Measurements from ENCODE around the gene ADAM12. TPM values are rescaled to one million over a fixed set of nuclear protein-coding genes. Genes with fewer than 3 reads are reported as not detected.

ADAM12 gene
- total and polyA plus RNA-seq, 7 donors, result under 0.01 to 0.82 (median 0.46) TPM; not detected in 1

- no peaks in the 10 kb centered on the region for H3K4me1 ChIP-seq
- no peak overlapping the region for H3K27ac ChIP-seq
- H3K9me3 ChIP-seq, result no peaks in the 10 kb centered on the region
- H3K4me3 ChIP-seq, result no peak overlapping the region
- peaks cover 0 to 5% (median 0%) of the 10 kb centered on the region in 3 donors for H3K27me3 ChIP-seq
- 66 to 92% methylated on average over 4 of the region's 4 CpGs for WGBS, 2 donors
- intact Hi-C loops (cut with DNase I), result no loop called here
- TF ChIP-seq EP300 (IDR thresholded peaks at IDR 0.05), result no peak
- TF ChIP-seq CTCF (IDR thresholded peaks at IDR 0.05), result no peak
- TF ChIP-seq POLR2AphosphoS5 (IDR thresholded peaks at IDR 0.05), result no peak
- TF ChIP-seq POLR2A (IDR thresholded peaks at IDR 0.05), result no peak
- DNase-seq, result no peak
- H3K36me3 ChIP-seq, result no peaks in the 10 kb centered on the region
Observed at GRCh38 chr10:126400641-126401040, 12.4 kb upstream of the ADAM12 start.

GRCh38 chr10:126398924-126399323 lies 10.6 kb upstream of the ADAM12 start:
- TF ChIP-seq CTCF (IDR thresholded peaks at IDR 0.05), result no peak
- TF ChIP-seq EP300 (IDR thresholded peaks at IDR 0.05), result no peak
- no peak for TF ChIP-seq POLR2AphosphoS5 (IDR thresholded peaks at IDR 0.05)
- no peak for TF ChIP-seq POLR2A (IDR thresholded peaks at IDR 0.05)
- WGBS, 2 donors, result 33 to 52% methylated on average over 4 of the region's 4 CpGs
- no peaks in the 10 kb centered on the region for H3K4me1 ChIP-seq
- peaks cover 0 to 5% (median 0%) of the 10 kb centered on the region in 3 donors for H3K27me3 ChIP-seq
- intact Hi-C loops (cut with DNase I), result no loop called here
- no peaks in the 10 kb centered on the region for H3K36me3 ChIP-seq
- no peak overlapping the region for H3K27ac ChIP-seq
- no peaks in the 10 kb centered on the region for H3K9me3 ChIP-seq
- no peak for DNase-seq
- H3K4me3 ChIP-seq, result no peak overlapping the region

GRCh38 chr10:126398383-126398743 lies 10.1 kb upstream of the ADAM12 start:
- Histone ChIP-seq H3K27ac (no peak overlapping the region), H3K4me3 (no peak overlapping the region), H3K27me3 (peaks cover 0 to 5% (median 0%) of the 10 kb centered on the region in 3 donors), H3K36me3 (no peaks in the 10 kb centered on the region), H3K9me3 (no peaks in the 10 kb centered on the region), H3K4me1 (no peaks in the 10 kb centered on the region)
- 27 to 68% methylated on average over 3 of the region's 3 CpGs for WGBS, 2 donors
- no peak for TF ChIP-seq CTCF (IDR thresholded peaks at IDR 0.05)
- TF ChIP-seq POLR2A (IDR thresholded peaks at IDR 0.05), result no peak
- no peak for TF ChIP-seq EP300 (IDR thresholded peaks at IDR 0.05)
- no peak for TF ChIP-seq POLR2AphosphoS5 (IDR thresholded peaks at IDR 0.05)
- intact Hi-C loops (cut with DNase I), result no loop called here
- DNase-seq, result no peak

- Histone ChIP-seq H3K27me3 (peaks cover 0 to 5% (median 0%) of the 10 kb centered on the region in 3 donors), H3K4me3 (no peak overlapping the region), H3K27ac (no peak overlapping the region), H3K36me3 (no peaks in the 10 kb centered on the region), H3K4me1 (no peaks in the 10 kb centered on the region), H3K9me3 (no peaks in the 10 kb centered on the region)
- 82 to 88% methylated on average over 4 of the region's 4 CpGs for WGBS, 2 donors
- DNase-seq, result no peak
- TF ChIP-seq CTCF (IDR thresholded peaks at IDR 0.05) (no peak), POLR2AphosphoS5 (IDR thresholded peaks at IDR 0.05) (no peak), EP300 (IDR thresholded peaks at IDR 0.05) (no peak), POLR2A (IDR thresholded peaks at IDR 0.05) (no peak)
- intact Hi-C loops (cut with DNase I), result no loop called here
Observed at GRCh38 chr10:126397640-126398382, 9.5 kb upstream of the ADAM12 start.

- H3K27ac ChIP-seq, result no peak overlapping the region
- intact Hi-C loops (cut with DNase I), result no loop called here
- DNase-seq, result no peak
- WGBS, 2 donors, result 88 to 93% methylated on average over 3 of the region's 3 CpGs
- no peak overlapping the region for H3K4me3 ChIP-seq
- no peaks in the 10 kb centered on the region for H3K4me1 ChIP-seq
- H3K9me3 ChIP-seq, result no peaks in the 10 kb centered on the region
- H3K36me3 ChIP-seq, result no peaks in the 10 kb centered on the region
- peaks cover 0 to 5% (median 0%) of the 10 kb centered on the region in 3 donors for H3K27me3 ChIP-seq
- TF ChIP-seq POLR2A (IDR thresholded peaks at IDR 0.05), result no peak
Observed at GRCh38 chr10:126397156-126397555, 8.9 kb upstream of the ADAM12 start.

All from sigmoid colon (tissue), 7 donors.